ENCODE results near the gene MACROD2.

The MACROD2 gene

DNA sequence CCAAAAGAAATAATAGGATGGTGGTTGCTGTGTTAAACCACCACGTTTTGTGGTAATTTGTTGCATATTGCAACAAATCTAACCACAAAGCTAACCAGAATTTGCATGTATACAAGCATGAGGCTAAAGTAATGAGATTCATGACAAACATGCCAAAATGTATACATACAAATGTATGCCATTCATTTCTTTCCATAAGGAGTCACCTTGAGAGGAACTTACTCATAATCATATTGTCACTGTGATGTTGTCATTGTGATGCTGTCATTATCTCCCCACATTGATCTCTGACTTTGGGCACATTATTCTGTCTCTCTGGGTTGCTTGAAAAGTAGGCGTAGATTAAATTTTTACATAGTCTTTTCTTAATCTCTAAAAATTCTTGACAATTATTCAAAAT, 1228.9 kb downstream of the MACROD2 start:
- no peak for DNase-seq (ENCODE audit: low read depth)

GRCh38 chr20:15227102-15227501, 1231.8 kb downstream of the MACROD2 start:
- no peak for DNase-seq (ENCODE audit: low read depth)

DNA sequence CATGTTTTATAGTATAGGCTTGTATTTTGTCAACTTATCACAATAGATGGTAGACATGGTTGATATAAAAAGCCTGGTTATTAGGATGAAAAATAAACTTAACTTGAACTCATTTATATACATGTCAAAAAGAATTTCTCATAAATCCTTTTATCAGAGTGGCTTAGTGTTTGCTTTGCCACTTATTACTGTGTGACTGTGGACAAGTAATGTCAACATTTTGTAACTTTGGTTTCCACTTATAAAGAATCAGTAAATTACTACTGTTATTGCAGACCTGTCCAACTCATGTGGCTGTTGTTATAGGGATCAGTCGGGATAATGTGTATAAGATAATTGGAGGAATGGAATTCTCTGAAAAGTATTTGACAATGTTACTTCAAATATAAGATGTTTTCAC, 1236.9 kb downstream of the MACROD2 start:
- DNase-seq (ENCODE audit: low read depth), result no peak

DNA sequence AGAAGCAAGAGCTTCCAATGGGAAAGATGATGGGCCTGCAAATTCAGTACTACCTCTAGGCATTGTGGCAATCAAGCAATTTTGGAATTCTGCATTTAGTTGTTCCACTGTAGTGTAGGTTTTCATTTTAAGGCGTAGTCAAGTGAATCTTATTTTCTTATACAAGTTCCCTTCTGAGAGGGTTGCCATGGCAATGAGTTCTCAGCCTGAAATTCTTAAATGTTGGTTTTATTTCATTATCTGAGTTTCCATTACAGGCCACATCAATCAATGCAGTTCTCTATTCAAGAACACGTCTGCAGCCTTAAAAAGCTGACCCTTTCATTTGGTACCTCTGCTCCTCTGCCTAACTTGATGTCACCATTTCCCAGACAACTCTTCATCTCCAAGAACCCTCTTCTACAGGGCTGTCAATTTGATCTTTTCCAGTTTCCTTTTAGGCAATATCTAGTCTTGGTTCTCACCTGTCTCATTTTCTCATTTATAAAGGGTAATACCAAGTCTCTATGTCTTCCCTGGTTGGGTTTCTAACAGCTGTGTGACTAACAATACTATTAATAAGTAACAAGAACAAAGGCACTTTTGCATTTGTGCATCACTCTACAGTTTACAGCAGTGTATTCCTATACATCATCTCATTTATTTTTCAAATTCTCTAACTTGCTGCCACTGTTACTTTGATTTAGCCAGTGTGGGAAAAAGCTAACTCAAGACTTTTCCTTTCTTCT, 1240.3 kb downstream of the MACROD2 start:
- DNase-seq (ENCODE audit: low read depth), result no peak

- peak; percentile 13 for DNase-seq (ENCODE audit: low read depth)
Measured at GRCh38 chr20:15236812-15237211, 1241.5 kb downstream of the MACROD2 start.

- DNase-seq (ENCODE audit: low read depth), result no peak
Measured at GRCh38 chr20:15239542-15240206, 1244.4 kb downstream of the MACROD2 start.

DNA sequence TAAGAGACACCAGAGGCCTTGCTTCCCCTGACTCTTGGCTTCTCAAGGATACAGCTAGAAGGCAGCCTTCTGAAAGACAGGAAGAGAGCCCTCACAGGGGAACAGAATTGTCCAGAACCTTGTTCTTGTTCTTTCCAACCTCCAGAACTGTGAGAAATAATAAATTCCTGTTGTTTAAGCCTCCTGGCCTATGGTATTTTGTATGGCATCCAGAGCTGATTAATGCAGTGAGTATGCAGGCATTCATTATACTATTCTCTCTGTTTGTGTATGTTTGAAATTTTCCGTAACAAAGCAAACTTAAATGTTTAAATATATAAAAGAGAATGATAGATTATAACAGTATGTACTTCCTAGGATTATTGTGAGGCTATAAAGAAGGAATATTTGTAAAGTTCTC, 1245.5 kb downstream of the MACROD2 start:
- DNase-seq (ENCODE audit: low read depth), result no peak

DNA sequence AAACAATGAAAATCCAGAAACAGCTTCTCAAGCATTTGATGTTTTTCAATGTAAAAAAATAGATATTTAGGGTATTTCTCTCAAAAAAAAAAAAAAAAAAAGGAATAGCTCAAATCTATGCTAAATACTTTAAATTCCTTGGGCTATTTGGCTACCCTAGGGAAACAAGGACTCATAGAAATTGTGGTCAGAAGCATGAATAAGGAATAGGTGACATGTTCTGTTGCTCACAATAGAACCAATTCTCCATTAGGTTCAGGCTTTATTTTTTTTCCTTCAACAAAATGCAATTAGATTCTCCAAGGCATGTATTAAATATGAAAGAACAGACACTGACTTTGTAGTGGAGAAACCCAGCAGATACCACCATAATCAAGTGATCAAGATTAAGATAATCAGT, 1246.4 kb downstream of the MACROD2 start:
- no peak for DNase-seq (ENCODE audit: low read depth)

DNA sequence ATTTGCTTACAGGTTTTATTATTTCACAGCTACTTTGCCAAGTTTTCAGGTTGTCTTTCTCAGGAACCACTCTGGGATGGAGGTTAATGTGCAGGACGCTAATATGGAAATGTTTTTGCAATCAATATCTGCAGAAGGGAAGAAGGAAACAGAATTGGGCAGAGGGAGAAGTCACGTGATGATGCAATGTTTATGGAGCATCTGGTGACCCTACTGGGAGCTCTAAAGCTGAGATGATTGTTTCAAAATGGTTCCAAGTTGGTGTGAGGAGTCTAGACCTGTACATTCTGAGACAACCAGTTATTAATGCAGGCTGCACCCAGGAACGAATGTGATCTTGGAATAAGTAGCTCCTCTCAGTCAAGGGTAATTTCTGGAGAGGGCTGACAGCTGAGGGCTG, 1247.5 kb downstream of the MACROD2 start:
- DNase-seq (ENCODE audit: low read depth), result no peak

- no peak for DNase-seq (ENCODE audit: low read depth)
Measured at GRCh38 chr20:15245896-15246295, 1250.6 kb downstream of the MACROD2 start.

- DNase-seq (ENCODE audit: low read depth), result no peak
Measured at GRCh38 chr20:15248618-15249395, 1253.5 kb downstream of the MACROD2 start.

- no peak for DNase-seq (ENCODE audit: low read depth)
Measured at GRCh38 chr20:15251171-15251570, 1255.9 kb downstream of the MACROD2 start.

DNA sequence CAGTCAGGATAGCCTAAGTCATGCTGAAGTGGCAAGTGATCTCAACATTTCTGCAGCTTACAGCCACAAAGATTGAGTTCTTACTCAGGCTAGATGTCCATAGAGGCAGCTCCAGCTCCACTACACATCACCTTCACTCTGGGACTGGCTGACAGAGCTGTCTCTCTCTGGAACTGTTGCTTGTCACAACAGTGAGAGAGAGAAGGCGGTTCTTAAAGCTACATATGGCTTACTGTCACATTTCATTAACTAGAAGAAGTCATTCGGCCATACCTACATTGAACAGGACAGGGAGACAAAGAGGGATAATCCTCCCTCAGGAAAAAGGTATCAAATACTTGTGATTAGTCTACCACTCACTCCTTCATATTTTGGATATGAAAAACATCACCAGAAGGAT, 1257.0 kb downstream of the MACROD2 start:
- no peak for DNase-seq (ENCODE audit: low read depth)

GRCh38 chr20:15253431-15253830, 1258.1 kb downstream of the MACROD2 start:
- DNase-seq (ENCODE audit: low read depth), result no peak

- no peak for DNase-seq (ENCODE audit: low read depth)
Measured at GRCh38 chr20:15256676-15257568, 1261.6 kb downstream of the MACROD2 start.

GRCh38 chr20:15257569-15257870, 1262.2 kb downstream of the MACROD2 start:
- DNase-seq (ENCODE audit: low read depth), result no peak

DNA sequence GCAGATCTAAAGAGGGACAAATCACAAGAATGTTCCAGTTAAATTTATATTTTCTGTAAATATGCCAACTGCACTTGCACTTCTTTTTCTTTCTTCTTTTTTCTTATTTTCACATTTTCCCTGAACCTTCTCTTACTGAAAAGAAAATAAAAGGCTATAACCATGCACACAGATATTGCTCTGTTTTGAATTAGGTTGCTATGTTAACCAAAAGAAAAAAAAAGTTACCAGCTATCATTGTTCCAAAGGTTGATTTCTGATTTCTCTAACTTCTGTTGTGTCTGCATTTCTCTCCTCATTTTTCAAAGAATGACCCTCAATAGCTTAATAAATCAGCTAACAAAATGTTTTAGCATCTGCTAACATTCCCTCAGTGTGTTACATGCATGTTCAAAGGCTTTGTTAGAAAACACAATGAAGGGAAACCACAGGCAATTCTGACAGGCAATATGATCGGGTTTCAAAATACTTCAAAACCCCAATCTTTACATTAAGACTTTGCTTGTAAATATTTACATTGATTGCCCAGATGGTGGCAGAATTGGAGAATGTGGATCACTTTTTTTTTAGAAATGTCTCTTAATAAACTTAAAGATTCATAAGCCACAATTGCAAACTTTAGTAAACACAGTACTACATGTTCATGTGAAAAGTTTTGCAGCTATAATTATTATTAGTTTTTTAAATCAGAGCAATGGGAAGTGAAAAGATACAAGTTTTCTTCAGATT, 1270.4 kb downstream of the MACROD2 start:
- DNase-seq (ENCODE audit: low read depth), result no peak

- no peak for DNase-seq (ENCODE audit: low read depth)
Measured at GRCh38 chr20:15267935-15268334, 1272.6 kb downstream of the MACROD2 start.

- no peak for DNase-seq (ENCODE audit: low read depth)
Measured at GRCh38 chr20:15278041-15278440, 1282.7 kb downstream of the MACROD2 start.

- no peak for DNase-seq (ENCODE audit: low read depth)
Measured at GRCh38 chr20:15287329-15287728, 1292.0 kb downstream of the MACROD2 start.

GRCh38 chr20:15288106-15288505, 1292.8 kb downstream of the MACROD2 start:
- no peak for DNase-seq (ENCODE audit: low read depth)

DNA sequence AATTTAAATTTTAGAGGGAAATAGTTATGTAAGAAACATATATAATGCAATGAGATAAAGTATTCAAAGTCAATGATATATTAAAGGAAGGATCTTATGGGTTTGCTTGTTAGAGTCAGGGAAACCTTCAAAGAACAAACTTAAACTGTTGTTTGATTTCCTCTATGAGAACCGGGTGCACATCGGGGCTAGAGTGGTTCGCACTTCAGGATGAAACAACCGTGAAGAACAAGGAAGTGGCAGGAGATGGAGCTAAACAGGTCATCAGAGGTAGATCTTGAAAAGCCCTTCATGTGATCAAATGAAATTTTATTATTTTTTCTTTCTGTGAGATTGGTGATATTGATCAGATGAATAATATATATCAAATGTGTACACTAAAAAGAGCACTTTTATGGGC, 1294.0 kb downstream of the MACROD2 start:
- DNase-seq (ENCODE audit: low read depth), result no peak

All from stromal cell of bone marrow (primary cell).